GM13977 (cell line): ENCODE measurements around the gene NUCB2.
"Not testable (repeated sequence)": the region's sequence is repeated elsewhere in the genome, so short reads cannot be mapped to it uniquely, and the experiment has no call there.

Experiments
- DNase-seq: peaks from one replicate; pipeline ENCODE4 v3.0.0; 2012; ENCODE audit warnings: low spot score
- in situ Hi-C: fragments of 300-500 bp; cut with MboI; formaldehyde crosslinking; loops from one replicate; pipeline ENCODE4 v1.12.0; 2022; ENCODE audit warnings: low sequenced_read_pairs, low pct_unique_long_range_greater_than_20kb, mixed read lengths, inconsistent platforms; ENCODE audit not compliant: unreplicated experiment
- TF ChIP-seq, protein P1 (sequence below): IDR thresholded peaks from 2 replicates; pipeline ENCODE4 v1.5.1; 2012; ENCODE audit warnings: mild to moderate bottlenecking, control low read depth; ENCODE audit not compliant: insufficient read depth; ENCODE audit errors: extremely low read depth, missing control alignments

Gene NUCB2

DNA sequence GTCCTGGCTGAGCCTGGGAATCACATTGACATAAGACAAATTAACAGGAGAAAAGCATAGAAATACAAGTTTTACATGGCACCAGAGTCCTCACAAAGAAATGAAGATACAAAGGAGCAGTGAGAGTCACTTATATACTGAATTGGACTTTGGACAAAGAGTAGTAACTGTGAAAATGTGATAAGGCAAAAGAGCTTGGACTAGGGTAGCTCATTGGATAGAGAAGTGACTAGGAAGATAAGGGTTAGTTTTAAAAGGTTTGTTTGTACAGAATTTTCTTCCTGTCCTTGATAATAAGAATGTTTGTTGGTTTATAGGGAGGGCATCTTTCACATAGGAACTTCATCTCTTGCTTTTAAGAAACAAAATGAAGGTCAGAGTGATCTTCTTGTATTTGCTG lies 17.9 kb upstream of the NUCB2 start:
- TF ChIP-seq, protein P1, sequence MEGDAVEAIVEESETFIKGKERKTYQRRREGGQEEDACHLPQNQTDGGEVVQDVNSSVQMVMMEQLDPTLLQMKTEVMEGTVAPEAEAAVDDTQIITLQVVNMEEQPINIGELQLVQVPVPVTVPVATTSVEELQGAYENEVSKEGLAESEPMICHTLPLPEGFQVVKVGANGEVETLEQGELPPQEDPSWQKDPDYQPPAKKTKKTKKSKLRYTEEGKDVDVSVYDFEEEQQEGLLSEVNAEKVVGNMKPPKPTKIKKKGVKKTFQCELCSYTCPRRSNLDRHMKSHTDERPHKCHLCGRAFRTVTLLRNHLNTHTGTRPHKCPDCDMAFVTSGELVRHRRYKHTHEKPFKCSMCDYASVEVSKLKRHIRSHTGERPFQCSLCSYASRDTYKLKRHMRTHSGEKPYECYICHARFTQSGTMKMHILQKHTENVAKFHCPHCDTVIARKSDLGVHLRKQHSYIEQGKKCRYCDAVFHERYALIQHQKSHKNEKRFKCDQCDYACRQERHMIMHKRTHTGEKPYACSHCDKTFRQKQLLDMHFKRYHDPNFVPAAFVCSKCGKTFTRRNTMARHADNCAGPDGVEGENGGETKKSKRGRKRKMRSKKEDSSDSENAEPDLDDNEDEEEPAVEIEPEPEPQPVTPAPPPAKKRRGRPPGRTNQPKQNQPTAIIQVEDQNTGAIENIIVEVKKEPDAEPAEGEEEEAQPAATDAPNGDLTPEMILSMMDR, result no peak
- in situ Hi-C loops, result no loop called here
- no peak for DNase-seq

DNA sequence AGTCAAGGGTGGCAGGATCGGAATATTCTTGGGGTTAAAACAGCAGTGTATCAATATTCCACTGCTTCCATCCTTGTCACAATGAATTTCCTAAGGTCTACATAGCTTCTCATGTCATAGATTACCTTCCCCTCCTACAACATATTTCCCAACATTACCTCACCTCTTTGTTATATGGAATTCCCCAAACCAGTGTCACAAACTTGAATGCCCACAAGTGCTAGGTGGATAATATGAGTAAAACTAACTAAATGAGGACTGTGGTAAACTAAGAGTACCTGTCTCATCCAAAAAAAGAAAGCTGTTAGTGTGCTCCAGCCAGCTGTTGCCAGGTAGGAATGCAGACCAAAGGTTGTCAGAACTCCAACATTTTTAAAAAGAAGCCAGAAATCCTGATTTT lies 17.0 kb upstream of the NUCB2 start:
- DNase-seq, result no peak
- in situ Hi-C loops, result no loop called here
- TF ChIP-seq, protein P1, result no peak

DNA sequence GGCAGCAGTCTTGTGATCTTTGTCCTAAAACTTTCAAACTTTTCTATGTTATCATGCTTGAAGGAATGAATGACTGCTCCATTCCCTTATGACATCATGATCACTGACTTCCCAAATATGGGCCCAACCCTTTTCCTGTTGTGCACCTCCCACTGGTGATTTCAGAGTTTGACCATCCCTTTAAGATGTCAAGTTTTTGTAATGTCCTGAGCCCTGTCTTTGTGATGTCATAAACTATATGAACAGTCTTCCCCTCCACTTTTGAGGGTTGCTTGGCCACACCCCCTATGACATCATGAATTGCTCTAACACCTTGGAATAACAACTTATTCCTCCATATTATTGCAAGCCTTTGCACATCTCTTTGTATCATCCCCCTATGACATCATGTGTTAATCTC lies 16.5 kb upstream of the NUCB2 start:
- DNase-seq, result no peak
- in situ Hi-C loops, result no loop called here
- TF ChIP-seq, protein P1, result no peak

DNA sequence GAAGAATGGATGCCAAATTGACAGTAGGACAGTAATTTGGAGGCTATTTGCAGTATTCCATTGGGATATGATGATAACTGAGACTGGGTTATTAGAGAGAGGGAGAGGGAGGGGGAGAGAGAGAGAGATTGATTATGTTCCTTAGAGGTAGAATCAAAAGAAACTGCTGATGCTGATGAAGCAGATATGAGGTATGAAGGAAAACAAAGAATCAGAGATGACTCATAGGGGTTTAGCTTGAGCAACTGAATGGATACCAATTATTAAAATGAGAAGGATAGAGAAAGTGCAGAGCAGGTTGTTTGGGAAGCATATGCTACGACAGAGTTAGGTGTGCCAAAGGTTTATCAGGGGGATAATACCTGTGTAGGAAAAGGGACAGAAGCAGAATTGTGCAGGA lies 12.8 kb upstream of the NUCB2 start:
- in situ Hi-C loops, result no loop called here
- TF ChIP-seq, protein P1, result no peak
- DNase-seq, result no peak

DNA sequence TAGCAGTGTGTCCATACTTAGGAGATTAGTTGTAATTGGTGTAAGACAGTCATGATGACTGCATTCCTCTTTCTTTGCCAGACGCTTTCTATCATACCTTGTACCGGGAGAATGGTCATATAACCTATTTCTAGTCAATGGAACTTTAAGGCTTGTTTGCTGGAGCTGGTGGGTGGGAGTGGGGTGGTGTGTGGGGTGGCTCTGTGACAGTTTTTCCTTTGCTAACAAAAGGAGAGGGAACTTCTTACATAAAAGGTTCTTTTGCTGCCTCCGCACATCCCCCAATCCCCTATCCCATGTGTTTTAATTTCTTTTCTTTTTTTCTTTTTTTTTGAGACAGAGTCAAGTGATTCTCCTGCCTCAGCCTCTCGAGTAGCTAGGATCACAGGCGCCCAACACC lies 9.8 kb upstream of the NUCB2 start:
- in situ Hi-C loops, result no loop called here
- TF ChIP-seq, protein P1, result no peak
- no peak for DNase-seq

DNA sequence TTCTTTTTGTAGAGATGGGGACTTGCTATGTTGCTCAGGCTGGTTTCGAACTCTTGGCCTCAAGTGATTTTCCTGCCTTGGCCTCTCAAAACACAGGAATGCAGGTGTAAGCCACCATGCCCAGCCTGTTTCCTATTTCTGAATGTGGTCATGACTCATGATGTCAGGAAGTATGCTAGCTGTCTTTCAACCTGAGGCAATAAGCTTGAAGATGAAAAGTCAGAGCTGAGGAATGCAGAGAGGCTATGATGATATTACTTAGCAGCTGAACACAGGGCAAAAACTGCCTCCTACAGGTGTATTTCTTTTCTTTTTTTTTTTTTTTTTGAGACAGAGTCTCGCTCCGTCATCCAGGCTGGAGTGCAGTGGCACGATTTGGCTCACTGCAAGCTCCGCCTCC lies 9.0 kb upstream of the NUCB2 start:
- in situ Hi-C loops, result no loop called here
- DNase-seq, result no peak
- TF ChIP-seq, protein P1, result no peak

DNA sequence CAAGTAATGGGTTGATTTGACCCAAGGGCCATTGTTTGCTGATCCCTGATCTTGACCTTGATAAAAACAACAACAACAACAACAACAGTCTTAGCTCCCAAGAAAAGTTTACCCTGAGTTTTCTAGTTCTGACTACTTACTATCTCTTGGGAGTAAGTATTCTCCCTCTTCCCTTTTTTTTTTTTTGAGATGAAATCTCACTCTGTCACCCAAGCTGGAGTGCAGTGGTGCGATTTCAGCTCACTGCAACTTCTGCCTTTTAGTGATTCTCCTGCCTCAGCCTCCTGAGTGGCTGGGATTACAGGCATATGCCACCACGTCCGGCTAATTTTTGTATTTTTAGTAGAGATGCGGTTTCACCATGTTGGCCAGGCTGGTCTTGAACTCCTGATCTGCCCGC lies 8.0 kb upstream of the NUCB2 start:
- DNase-seq, in situ Hi-C loops: not testable (repeated sequence)

DNA sequence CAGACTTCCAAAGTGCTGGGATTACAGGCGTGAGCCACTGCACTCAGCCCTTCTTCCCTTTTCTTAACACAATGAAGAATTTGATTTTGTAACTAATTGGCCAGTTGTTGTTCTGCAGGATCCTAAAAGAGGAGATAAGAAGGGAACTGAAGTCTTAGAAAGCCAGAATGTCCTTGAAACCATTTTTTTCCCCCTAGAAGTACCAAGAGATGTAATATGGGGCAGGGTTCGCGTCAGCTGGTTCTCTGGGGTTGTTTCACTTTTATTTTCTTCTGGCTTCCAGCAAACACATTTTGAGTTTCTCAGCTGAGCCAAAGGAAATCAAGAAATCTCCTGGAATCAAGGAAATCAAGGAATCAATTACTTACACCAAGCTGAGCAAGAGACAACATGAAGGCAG lies 7.6 kb upstream of the NUCB2 start:
- TF ChIP-seq, protein P1, result no peak
- no peak for DNase-seq
- in situ Hi-C loops, result no loop called here
